Stimulated activated CD4-positive, alpha-beta T cell treated with anti-CD3 and anti-CD28 coated beads, Interleukin-1b, Interleukin-23, amount 100 ng/mL, for 48 hours (primary cell): ENCODE data around the gene NPAS1.
A peak's percentile ranks its signal among the peaks of the same experiment; 100 is the strongest.

ENCODE experiments used
- DNase-seq: peaks from one replicate; pipeline ENCODE4 v3.0.0-alpha.2; 2020

The NPAS1 gene

GRCh38 chr19:47019431-47020041, at the start of gene NPAS1:
Gene NPAS1 (plus strand): TSS chr19:47019837. CDS start chr19:47021048, 1,211 bp downstream.
- DNase-seq, result no peak

- no peak for DNase-seq
Observed at GRCh38 chr19:46970815-46971214, 48.8 kb upstream of the NPAS1 start.

GRCh38 chr19:46972311-46972710, 47.3 kb upstream of the NPAS1 start:
- DNase-seq, result no peak

GRCh38 chr19:46974181-46974580, 45.5 kb upstream of the NPAS1 start:
- DNase-seq, result no peak

GRCh38 chr19:46975011-46975924, 44.4 kb upstream of the NPAS1 start:
- DNase-seq, result no peak

- no peak for DNase-seq
Observed at GRCh38 chr19:46975925-46976782, 43.5 kb upstream of the NPAS1 start.

- DNase-seq, result no peak
Observed at GRCh38 chr19:46976845-46977320, 42.8 kb upstream of the NPAS1 start.

- no peak for DNase-seq
Observed at GRCh38 chr19:46977548-46977947, 42.1 kb upstream of the NPAS1 start.

- DNase-seq, result no peak
Observed at GRCh38 chr19:46978171-46978869, 41.3 kb upstream of the NPAS1 start.

- DNase-seq, result no peak
Observed at GRCh38 chr19:46979126-46980105, 40.2 kb upstream of the NPAS1 start.

GRCh38 chr19:46980761-46981160, 38.9 kb upstream of the NPAS1 start:
- DNase-seq, result no peak

GRCh38 chr19:46981286-46981945, 38.2 kb upstream of the NPAS1 start:
- DNase-seq, result no peak

GRCh38 chr19:46983097-46983496, 36.5 kb upstream of the NPAS1 start:
- no peak for DNase-seq

GRCh38 chr19:46984077-46985010, 35.3 kb upstream of the NPAS1 start:
- DNase-seq, result no peak

GRCh38 chr19:46985542-46986415, 33.9 kb upstream of the NPAS1 start:
- no peak for DNase-seq

GRCh38 chr19:46988614-46989230, 30.9 kb upstream of the NPAS1 start:
- DNase-seq, result no peak

- DNase-seq, result peak; percentile 54
Observed at GRCh38 chr19:46990991-46991676, 28.5 kb upstream of the NPAS1 start.
